ENCODE results near the gene NANOS1. TPM values are rescaled to one million over a fixed set of nuclear protein-coding genes. Genes with fewer than 3 reads are reported as not detected.

Gene NANOS1
- total RNA-seq, 1 donor from 2014 or later = 0.60 TPM

DNA sequence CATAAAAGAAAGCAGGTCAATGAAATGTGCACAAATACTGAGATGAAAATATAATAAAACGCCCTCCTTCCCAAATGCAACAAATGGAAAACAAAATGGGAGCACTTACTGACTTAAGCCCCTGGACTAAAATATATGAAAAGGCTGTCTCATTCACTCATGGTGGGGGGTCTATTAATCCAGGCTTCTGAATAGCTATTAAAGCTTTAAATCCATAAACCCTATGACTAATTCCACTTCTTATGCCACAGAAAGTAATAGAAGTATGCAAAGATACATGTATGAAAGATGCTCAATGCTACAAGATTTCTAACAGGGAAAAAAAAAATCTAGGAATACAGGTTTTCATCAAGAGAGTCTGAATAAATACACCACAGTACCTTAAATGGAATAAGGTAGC, 30.6 kb downstream of the NANOS1 start:
- DNase-seq (ENCODE audit: low spot score) = no peak

DNA sequence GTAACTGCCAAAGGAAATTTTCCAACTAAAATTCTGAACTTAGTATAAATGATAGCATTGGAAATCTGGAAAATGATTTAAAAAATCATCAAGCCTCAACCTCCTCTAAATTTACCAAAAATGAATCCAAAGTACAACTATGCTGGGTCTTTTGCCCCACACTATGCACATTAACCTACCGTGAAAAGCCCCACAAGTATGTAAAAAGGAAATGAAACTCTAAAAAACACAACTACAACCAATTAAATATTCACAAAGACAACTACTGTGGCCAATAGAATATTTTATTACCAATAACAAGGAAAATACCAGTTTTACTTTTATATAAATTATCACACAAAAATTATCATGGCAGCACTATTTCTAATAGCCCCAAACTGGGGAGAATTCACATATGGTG, 31.8 kb downstream of the NANOS1 start:
- DNase-seq (ENCODE audit: low spot score) = no peak

DNA sequence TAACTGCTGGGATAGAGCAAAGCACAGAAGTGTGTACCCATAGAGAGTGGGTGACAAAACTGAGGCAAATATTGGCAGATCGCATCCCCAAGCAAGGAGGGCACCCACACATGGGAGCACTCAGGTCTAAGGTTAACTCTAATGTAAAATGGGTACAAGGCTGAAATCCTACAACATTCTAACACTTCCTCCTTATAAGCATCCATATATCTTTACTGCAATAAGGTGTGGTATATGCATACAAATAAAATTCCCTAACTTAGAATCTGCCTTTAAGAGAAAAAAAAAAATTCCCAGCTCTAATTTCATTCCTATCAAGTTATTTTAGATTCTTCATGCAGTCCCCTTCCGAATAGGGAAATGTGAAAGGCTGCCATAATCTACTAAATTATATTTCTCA, 32.4 kb downstream of the NANOS1 start:
- no peak for DNase-seq (ENCODE audit: low spot score)

DNA sequence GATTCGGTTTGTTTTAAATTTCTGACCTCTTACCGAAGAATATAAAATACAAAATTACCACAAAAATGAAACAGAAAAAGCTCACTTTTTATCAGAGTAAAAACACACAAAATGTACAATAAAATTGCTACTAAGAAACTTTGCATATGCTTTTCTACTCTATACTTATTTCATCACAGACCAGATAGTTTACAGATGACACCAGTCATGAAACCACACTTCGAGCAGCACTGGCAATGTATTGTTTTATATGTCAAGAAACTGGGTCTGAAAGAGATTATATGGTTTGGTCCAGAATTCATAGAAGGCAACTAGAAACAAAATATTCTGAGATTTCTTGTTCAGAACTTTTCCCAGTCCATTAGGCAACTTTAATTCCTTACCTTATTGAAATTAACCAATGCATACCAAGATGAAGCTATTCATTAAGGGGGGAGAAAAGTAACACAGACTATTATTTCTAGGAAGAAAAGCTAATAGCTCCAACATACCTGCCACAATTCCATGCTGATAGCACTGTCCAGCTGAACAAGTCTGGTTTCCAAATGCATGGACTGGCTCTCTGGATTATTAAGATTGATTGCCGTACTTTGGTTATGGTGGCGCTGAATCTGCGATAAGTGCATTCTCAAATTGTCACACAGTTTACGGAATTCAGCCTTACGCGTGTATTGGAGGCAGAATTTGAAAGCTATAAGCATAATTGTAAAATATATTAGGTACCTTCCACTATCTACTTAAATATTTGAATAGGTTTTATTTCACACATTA, 41.1 kb downstream of the NANOS1 start:
- no peak for DNase-seq (ENCODE audit: low spot score)

DNA sequence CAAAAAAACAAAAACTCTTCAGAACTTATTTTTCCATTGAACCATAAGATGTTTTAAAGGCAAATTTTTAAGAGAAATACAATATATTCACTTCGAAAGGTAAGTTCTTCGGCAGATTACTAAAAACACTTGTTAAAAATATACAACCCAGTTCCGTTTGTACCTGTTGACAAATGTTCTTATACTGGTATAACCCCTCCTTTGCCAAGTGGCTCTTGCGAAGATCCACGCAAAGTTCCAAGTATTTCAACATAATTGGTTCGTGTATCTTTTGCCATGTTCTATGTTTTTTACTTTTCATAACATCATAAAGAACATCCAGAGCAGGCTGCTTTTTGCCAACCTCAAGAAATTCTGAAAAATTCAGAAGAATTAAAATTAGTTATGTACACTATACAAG, 44.1 kb downstream of the NANOS1 start:
- DNase-seq (ENCODE audit: low spot score) = no peak

DNA sequence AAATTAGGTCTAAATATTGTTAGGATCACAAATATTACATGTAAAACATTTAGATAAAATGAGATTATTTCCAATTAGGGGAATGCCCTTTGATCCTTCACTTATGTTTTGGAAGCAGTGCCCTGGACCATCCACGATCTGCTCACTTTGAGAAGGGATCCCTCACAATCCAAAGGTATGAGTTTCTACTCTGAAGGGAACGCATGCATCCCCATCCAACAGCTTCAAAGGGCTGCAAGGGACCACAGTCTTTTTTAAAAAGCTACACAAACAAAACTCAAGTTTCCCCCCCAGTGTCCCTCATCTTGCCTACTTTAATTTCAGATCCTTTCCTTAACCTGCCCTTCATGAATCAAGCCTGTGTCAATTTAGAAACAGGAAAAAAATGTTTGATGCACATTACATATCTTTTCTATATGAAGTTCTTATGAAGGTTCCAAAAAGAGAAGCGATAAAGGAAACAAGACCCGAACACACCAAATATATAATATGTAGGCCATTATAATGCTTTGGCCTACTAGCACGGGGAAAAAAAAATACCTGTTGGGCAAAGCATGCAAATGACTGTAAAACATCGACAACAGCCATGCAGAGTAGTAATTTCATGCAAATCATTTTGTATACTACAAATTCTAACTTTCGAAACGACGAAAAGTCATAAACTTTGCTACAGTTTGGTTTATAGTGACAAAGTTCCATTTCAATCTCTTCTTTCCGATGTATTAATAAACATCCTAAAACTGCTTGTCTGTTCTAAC, 49.1 kb downstream of the NANOS1 start:
- DNase-seq (ENCODE audit: low spot score) = no peak

DNA sequence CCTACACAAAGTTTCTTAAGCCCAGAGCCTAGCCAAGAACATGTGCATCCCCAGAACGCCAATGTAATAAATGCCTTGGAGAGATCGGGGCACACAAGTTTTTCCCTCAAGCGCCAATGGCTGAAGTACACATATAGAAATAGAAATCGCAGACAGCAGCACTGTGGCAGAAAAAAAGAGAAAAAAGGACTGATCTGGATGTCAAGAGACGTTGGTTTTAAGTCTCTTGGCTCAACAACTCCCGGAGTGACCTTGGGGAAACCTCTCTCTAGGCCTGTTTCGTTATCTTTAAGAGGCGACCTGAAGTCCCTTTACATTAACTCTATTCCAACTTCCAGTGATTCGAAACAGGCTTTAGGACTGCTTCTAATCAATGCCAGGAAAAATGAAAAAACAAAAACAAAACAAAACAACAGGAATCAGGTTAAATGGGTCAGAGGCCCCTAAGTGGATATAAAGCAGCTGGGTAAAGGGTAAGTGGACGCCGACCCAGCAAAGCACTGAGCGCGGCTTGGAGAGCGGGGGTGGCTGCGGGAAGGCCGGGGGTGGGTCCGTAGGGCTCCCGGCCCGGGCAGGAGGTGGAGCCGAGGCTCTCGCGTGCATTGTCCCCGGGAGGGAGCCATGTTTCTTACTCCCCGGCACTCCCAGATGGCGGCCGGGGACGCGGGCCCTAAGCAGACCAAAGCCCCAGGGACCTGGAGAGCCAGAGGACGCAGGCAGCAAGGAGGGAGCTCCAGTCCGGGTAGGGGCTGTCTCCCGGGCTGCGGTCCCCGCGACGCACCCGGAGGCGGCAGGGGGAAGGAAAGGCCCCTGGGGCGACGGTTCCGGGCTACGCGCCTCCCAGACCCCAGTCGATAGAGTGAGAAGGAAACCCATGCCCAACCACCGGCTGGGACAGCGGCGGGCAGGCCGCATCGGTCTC, 50.3 kb downstream of the NANOS1 start:
- peak; percentile 71 for DNase-seq (ENCODE audit: low spot score)

DNA sequence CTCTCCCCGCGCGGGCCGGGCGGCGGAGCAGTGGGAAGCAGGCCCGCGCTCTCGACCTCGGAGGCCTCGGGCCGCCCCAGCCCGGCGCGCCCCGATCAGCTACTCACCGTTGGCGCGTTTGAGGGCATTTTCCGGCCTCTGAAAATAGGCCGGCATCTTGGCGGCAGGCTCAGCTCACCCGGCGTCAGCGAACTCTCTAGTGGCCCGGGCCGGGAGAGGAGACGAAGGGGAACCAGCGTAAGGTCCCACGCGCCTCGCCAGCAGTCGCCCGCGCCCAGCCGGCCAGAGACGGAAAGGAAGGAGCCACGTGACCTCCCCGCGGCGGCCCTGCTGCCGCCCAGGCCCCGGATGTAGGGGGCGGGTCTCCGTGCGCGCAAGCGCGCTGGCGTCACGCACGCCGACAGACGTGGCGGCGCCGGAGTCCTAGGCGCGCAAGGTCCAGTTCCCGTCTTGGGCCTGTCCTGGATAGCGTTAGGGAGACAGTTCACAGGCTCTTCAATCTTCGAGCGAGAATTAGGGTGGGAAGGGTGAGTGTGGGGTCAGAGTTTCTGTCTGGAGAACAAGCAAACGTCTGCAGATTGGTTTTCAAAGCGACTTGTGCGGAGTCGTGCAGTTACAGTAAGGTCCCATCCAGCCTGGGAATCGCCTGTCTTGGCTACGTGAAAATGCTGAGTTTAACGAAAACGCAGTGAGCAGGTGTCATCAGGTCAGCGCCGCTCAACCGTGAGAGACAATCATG, 51.2 kb downstream of the NANOS1 start, which contains the start of gene EIF3A:
EIF3A (minus strand) TSS at position 297 of the 739 bp plus-strand sequence; CDS start at position 156, 141 bp downstream.
- peak; percentile 93 for DNase-seq (ENCODE audit: low spot score)

Other genes starting within 250 kb of the NANOS1 start
- gene EIF3A, start 51.1 kb downstream of the NANOS1 start, total RNA-seq = 86.8 TPM
- 30.0 TPM for gene DENND10, start 74.4 kb downstream of the NANOS1 start, total RNA-seq
- gene SFXN4, start 136.0 kb downstream of the NANOS1 start, total RNA-seq = 15.8 TPM
- gene PRDX3, start 149.1 kb downstream of the NANOS1 start, total RNA-seq = 126 TPM
- 21.1 TPM for gene GRK5, start 177.9 kb downstream of the NANOS1 start, total RNA-seq

All from mucosa of gallbladder (tissue), 1 donor.